Gastrocnemius medialis (tissue), 4 donors: ENCODE results near the gene IFRD2.

Experiments
- CTCF ChIP-seq, 5 experiments: fragments of 450-650 bp in 3 of 5; fragments of 200-600 bp in 2 of 5; sonication (generic) in 2 of 5; IDR thresholded peaks in 4 of 5; conservative IDR thresholded peaks in 1 of 5; 1 replicate in 4 of 5; 2 replicates in 1 of 5; pipeline ENCODE4 v1.5.1; 2016 to 2019; ENCODE audit warnings: antibody characterized with exemption in 5 of 5, mild to moderate bottlenecking in 3 of 5, moderate library complexity in 3 of 5
- POLR2A ChIP-seq, 2 donors: fragments of 450-650 bp; IDR thresholded peaks; one replicate each; pipeline ENCODE4 v1.6.1; 2017; ENCODE audit warnings: antibody characterized with exemption in 2 of 2, mild to moderate bottlenecking in 2 of 2, moderate library complexity in 2 of 2

GRCh38 chr3:50263478-50264382, 28.5 kb downstream of the IFRD2 start:
- TF ChIP-seq CTCF (IDR thresholded peaks at IDR 0.05 in 4 of 5, conservative IDR thresholded peaks at IDR 0.05 in 1 of 5): no peak
- TF ChIP-seq POLR2A (IDR thresholded peaks at IDR 0.05): no peak
